Endothelial cell (in vitro differentiated cells): ENCODE data around the gene NDST3. TPM values are rescaled to one million over a fixed set of nuclear protein-coding genes. Genes with fewer than 3 reads are reported as not detected.
A peak's percentile ranks its signal among the peaks of the same experiment; 100 is the strongest.

Source experiments
- DNase-seq: peaks from one replicate; pipeline ENCODE4 v3.0.0; 2021; ENCODE audit warnings: low spot score
- H3K27ac Mint-ChIP-seq: one replicate; pipeline ENCODE4 v1.8.0; 2021; ENCODE audit warnings: mixed read lengths, inconsistent platforms; ENCODE audit not compliant: unreplicated experiment
- H3K27me3 Mint-ChIP-seq: one replicate; pipeline ENCODE4 v1.8.0; 2021; ENCODE audit warnings: mild to moderate bottlenecking, moderate library complexity, mixed read lengths, inconsistent platforms; ENCODE audit not compliant: unreplicated experiment
- H3K36me3 Mint-ChIP-seq: one replicate; pipeline ENCODE4 v1.8.0; 2021; ENCODE audit warnings: mild to moderate bottlenecking, low read depth, mixed read lengths, inconsistent platforms; ENCODE audit not compliant: unreplicated experiment
- H3K4me1 Mint-ChIP-seq: one replicate; pipeline ENCODE4 v1.8.0; 2021; ENCODE audit warnings: mild to moderate bottlenecking, mixed read lengths, inconsistent platforms; ENCODE audit not compliant: unreplicated experiment
- H3K4me3 Mint-ChIP-seq: one replicate; pipeline ENCODE4 v1.8.0; 2021; ENCODE audit warnings: mild to moderate bottlenecking, mixed read lengths, inconsistent platforms; ENCODE audit not compliant: unreplicated experiment
- H3K9me3 Mint-ChIP-seq: one replicate; pipeline ENCODE4 v1.8.0; 2021; ENCODE audit warnings: mixed read lengths, inconsistent platforms; ENCODE audit not compliant: unreplicated experiment
- CTCF ChIP-seq: fragments of 200-600 bp; sonication (generic); IDR thresholded peaks from one replicate; pipeline ENCODE4 v1.5.0; 2021; ENCODE audit warnings: antibody characterized with exemption; ENCODE audit not compliant: unreplicated experiment
- total RNA-seq: library from RNA; stranded (reverse); fragmentation: NEBNext Ultra II Directional; extraction: Animal tissue kit (Norgen Biotek cat#: 25700); gene quantifications from one replicate; pipeline ENCODE4 v1.2.1, GENCODE V29; 2021; ENCODE audit not compliant: unreplicated experiment

Gene NDST3
- total RNA-seq, 1 donor from 2014 or later: 11.9 TPM

DNA sequence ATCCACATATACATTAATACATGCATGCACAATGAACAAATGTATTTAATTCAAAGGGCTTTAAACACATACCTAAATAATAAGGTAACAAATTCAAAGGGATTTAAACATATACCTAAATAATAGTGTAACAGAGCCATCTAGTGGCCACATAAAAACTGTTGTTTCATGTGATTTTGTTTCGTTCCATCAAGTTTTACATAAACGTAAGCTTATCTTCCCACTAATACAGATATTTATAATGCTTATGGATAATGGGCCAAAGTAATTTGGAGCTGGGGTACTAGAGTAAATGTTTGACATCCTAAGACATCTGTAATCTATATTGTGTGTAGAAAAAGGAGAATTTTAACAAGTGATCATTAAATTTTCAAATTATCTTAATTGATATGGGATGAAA, 236.2 kb downstream of the NDST3 start:
- no peaks in the 10 kb centered on the region for H3K36me3 Mint-ChIP-seq
- no peak overlapping the region for H3K27ac Mint-ChIP-seq
- H3K4me1 Mint-ChIP-seq: peaks cover 3% of the 10 kb centered on the region
- no peaks in the 10 kb centered on the region for H3K9me3 Mint-ChIP-seq
- peak; percentile 64 for TF ChIP-seq CTCF
- H3K4me3 Mint-ChIP-seq: no peak overlapping the region
- peaks cover 1% of the 10 kb centered on the region for H3K27me3 Mint-ChIP-seq
- DNase-seq: no peak

DNA sequence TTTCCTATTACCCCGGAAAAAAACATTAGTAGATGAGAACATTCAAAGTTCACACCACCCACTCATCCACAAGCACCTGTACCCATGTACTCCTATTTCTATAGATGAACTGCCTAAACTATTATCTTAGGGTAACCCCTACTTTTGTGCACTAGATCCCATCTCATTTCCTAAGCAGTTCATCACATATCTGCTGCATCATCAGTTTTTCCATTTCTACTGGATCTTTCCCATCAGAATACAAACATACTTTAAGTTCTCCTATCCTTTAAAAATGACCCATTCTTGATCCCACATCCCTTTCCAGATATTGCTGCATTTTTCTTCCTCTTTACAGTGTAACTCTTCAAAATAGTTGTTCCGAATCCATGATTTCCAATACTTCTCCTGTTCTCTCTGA, 237.5 kb downstream of the NDST3 start:
- H3K9me3 Mint-ChIP-seq: no peaks in the 10 kb centered on the region
- H3K4me3 Mint-ChIP-seq: no peak overlapping the region
- no peaks in the 10 kb centered on the region for H3K36me3 Mint-ChIP-seq
- H3K4me1 Mint-ChIP-seq: peaks cover 3% of the 10 kb centered on the region
- TF ChIP-seq CTCF: no peak
- DNase-seq: no peak
- H3K27me3 Mint-ChIP-seq: peaks cover under 1% of the 10 kb centered on the region
- H3K27ac Mint-ChIP-seq: no peak overlapping the region

GRCh38 chr4:118273642-118274041, 239.4 kb downstream of the NDST3 start:
- H3K36me3 Mint-ChIP-seq: no peaks in the 10 kb centered on the region
- H3K4me3 Mint-ChIP-seq: no peak overlapping the region
- H3K4me1 Mint-ChIP-seq: peaks cover 7% of the 10 kb centered on the region
- no peaks in the 10 kb centered on the region for H3K9me3 Mint-ChIP-seq
- H3K27ac Mint-ChIP-seq: no peak overlapping the region
- no peak for TF ChIP-seq CTCF
- peaks cover 4% of the 10 kb centered on the region for H3K27me3 Mint-ChIP-seq
- no peak for DNase-seq

DNA sequence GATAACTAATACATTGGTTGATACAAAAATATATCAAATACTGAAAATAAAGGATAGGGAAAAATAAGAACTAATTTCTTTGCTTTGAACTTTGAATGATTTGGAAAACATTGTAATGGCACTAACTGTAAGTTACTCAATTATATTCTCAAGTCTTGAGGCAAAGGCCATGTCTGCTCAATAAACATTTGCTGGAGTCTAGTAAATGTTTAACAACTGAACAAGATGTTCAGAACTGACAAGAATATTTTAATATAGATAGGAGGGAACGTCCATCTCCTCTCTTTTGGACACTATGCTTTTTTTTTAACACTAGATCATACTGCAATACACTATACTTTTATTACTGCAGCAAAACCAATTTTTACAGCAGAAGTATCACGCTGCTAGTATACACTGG, 242.3 kb downstream of the NDST3 start:
- peaks cover 4% of the 10 kb centered on the region for H3K27me3 Mint-ChIP-seq
- no peaks in the 10 kb centered on the region for H3K36me3 Mint-ChIP-seq
- no peak overlapping the region for H3K27ac Mint-ChIP-seq
- no peak for DNase-seq
- H3K9me3 Mint-ChIP-seq: no peaks in the 10 kb centered on the region
- no peak overlapping the region for H3K4me3 Mint-ChIP-seq
- H3K4me1 Mint-ChIP-seq: peaks cover 16% of the 10 kb centered on the region
- no peak for TF ChIP-seq CTCF

- Mint-ChIP-seq H3K27me3 (peaks cover 4% of the 10 kb centered on the region), H3K36me3 (no peaks in the 10 kb centered on the region), H3K9me3 (no peaks in the 10 kb centered on the region), H3K4me3 (no peak overlapping the region), H3K27ac (no peak overlapping the region), H3K4me1 (peaks cover 16% of the 10 kb centered on the region)
- no peak for DNase-seq
- TF ChIP-seq CTCF: no peak
Measured at GRCh38 chr4:118277243-118277642, 243.0 kb downstream of the NDST3 start.
